Mucosa of rectum (tissue), 2 donors: Measurements from ENCODE around the gene MGST3.
"Not testable (repeated sequence)": the region's sequence is repeated elsewhere in the genome, so short reads cannot be mapped to it uniquely, and the experiment has no call there.

ENCODE experiments used
- H3K27ac ChIP-seq, 2 donors: one replicate each; pipeline ENCODE4 v1.7.0; 2013; ENCODE audit warnings: inconsistent platforms in 2 of 2, low read depth in 2 of 2, low read length in 2 of 2
- H3K27me3 ChIP-seq, 2 donors: one replicate each; pipeline ENCODE4 v1.7.0; 2013; ENCODE audit warnings: low read length in 2 of 2; ENCODE audit not compliant: control insufficient read depth in 2 of 2, insufficient read depth in 2 of 2
- H3K36me3 ChIP-seq, 2 donors: one replicate each; pipeline ENCODE4 v1.7.0; 2013; ENCODE audit warnings: low read length in 2 of 2; ENCODE audit not compliant: control insufficient read depth in 2 of 2, insufficient read depth in 2 of 2
- H3K4me1 ChIP-seq, 2 donors: one replicate each; pipeline ENCODE4 v1.7.0; 2013; ENCODE audit warnings: low read length in 2 of 2, mild to moderate bottlenecking in 1 of 2; ENCODE audit not compliant: control insufficient read depth in 2 of 2, insufficient read depth in 2 of 2
- H3K4me3 ChIP-seq, 2 donors: one replicate each; pipeline ENCODE4 v1.7.0; 2013; ENCODE audit warnings: low read length in 2 of 2
- H3K9ac ChIP-seq, 2 donors: one replicate each; pipeline ENCODE4 v1.7.0; 2013; ENCODE audit warnings: low read length in 2 of 2, low read depth in 1 of 2, mild to moderate bottlenecking in 1 of 2
- H3K9me3 ChIP-seq, 2 donors: one replicate each; pipeline ENCODE4 v1.7.0; 2013; ENCODE audit warnings: low read length in 2 of 2; ENCODE audit not compliant: control insufficient read depth in 2 of 2
- donor health status: healthy.
- donor health status: Normal muscosa, but diverticular disease.

Gene MGST3

GRCh38 chr1:165648919-165649572, 18.0 kb downstream of the MGST3 start:
- H3K36me3 ChIP-seq, result peaks cover 32 to 40% of the 10 kb centered on the region in 2 donors
- H3K9me3 ChIP-seq, result no peaks in the 10 kb centered on the region
- peaks cover 25 to 30% of the 10 kb centered on the region in 2 donors for H3K4me1 ChIP-seq
- H3K4me3 ChIP-seq, result no peak overlapping the region
- no peak overlapping the region for H3K27ac ChIP-seq
- H3K9ac ChIP-seq, result no peak overlapping the region
- H3K27me3 ChIP-seq, result no peaks in the 10 kb centered on the region

- no peaks in the 10 kb centered on the region for H3K9me3 ChIP-seq
- no peaks in the 10 kb centered on the region for H3K27me3 ChIP-seq
- peaks cover 19 to 20% of the 10 kb centered on the region in 2 donors for H3K4me1 ChIP-seq
- no peak overlapping the region for H3K4me3 ChIP-seq
- H3K9ac ChIP-seq, result no peak overlapping the region
- H3K27ac ChIP-seq, result no peak overlapping the region
- H3K36me3 ChIP-seq, result peaks cover 43 to 57% of the 10 kb centered on the region in 2 donors
Measured at GRCh38 chr1:165650981-165651625, 20.1 kb downstream of the MGST3 start.

- H3K36me3 ChIP-seq, result peaks cover 54 to 59% of the 10 kb centered on the region in 2 donors
- H3K9me3 ChIP-seq, H3K27ac ChIP-seq, H3K27me3 ChIP-seq, H3K4me1 ChIP-seq, H3K9ac ChIP-seq, H3K4me3 ChIP-seq: not testable (repeated sequence)
Measured at GRCh38 chr1:165658766-165659580, 27.9 kb downstream of the MGST3 start.

- Histone ChIP-seq H3K9me3 (no peaks in the 10 kb centered on the region), H3K27me3 (no peaks in the 10 kb centered on the region), H3K27ac (no peak overlapping the region), H3K4me3 (no peak overlapping the region), H3K36me3 (peaks cover 58 to 62% of the 10 kb centered on the region in 2 donors), H3K9ac (no peak overlapping the region), H3K4me1 (no peaks in the 10 kb centered on the region)
Measured at GRCh38 chr1:165659581-165659895, 28.5 kb downstream of the MGST3 start.

- H3K4me1 ChIP-seq, result no peaks in the 10 kb centered on the region
- peaks cover 56 to 57% of the 10 kb centered on the region in 2 donors for H3K36me3 ChIP-seq
- no peak overlapping the region for H3K27ac ChIP-seq
- H3K27me3 ChIP-seq, result no peaks in the 10 kb centered on the region
- no peak overlapping the region for H3K4me3 ChIP-seq
- no peaks in the 10 kb centered on the region for H3K9me3 ChIP-seq
- H3K9ac ChIP-seq, result no peak overlapping the region
Measured at GRCh38 chr1:165661703-165662102, 30.7 kb downstream of the MGST3 start.

GRCh38 chr1:165662186-165662585, 31.2 kb downstream of the MGST3 start:
- no peaks in the 10 kb centered on the region for H3K9me3 ChIP-seq
- no peak overlapping the region for H3K4me3 ChIP-seq
- H3K27me3 ChIP-seq, result no peaks in the 10 kb centered on the region
- peaks cover 59% of the 10 kb centered on the region in 2 donors for H3K36me3 ChIP-seq
- H3K4me1 ChIP-seq, result no peaks in the 10 kb centered on the region
- no peak overlapping the region for H3K27ac ChIP-seq
- H3K9ac ChIP-seq, result no peak overlapping the region

- Histone ChIP-seq H3K27ac (no peak overlapping the region), H3K27me3 (no peaks in the 10 kb centered on the region), H3K36me3 (peaks cover 65 to 70% of the 10 kb centered on the region in 2 donors), H3K9me3 (no peaks in the 10 kb centered on the region), H3K4me3 (no peak overlapping the region), H3K9ac (no peak overlapping the region), H3K4me1 (no peaks in the 10 kb centered on the region)
Measured at GRCh38 chr1:165666152-165666825, 35.3 kb downstream of the MGST3 start.

- Histone ChIP-seq H3K4me3 (no peak overlapping the region), H3K9ac (no peak overlapping the region), H3K27me3 (no peaks in the 10 kb centered on the region), H3K9me3 (no peaks in the 10 kb centered on the region), H3K27ac (no peak overlapping the region), H3K36me3 (peaks cover 55% of the 10 kb centered on the region in 2 donors), H3K4me1 (no peaks in the 10 kb centered on the region)
Measured at GRCh38 chr1:165668184-165668583, 37.1 kb downstream of the MGST3 start.

GRCh38 chr1:165671526-165671925, 40.5 kb downstream of the MGST3 start:
- no peaks in the 10 kb centered on the region for H3K9me3 ChIP-seq
- no peak overlapping the region for H3K9ac ChIP-seq
- H3K27ac ChIP-seq, result no peak overlapping the region
- no peak overlapping the region for H3K4me3 ChIP-seq
- no peaks in the 10 kb centered on the region for H3K27me3 ChIP-seq
- H3K36me3 ChIP-seq, result peaks cover 30 to 39% of the 10 kb centered on the region in 2 donors
- no peaks in the 10 kb centered on the region for H3K4me1 ChIP-seq

- Histone ChIP-seq H3K36me3 (peaks cover 20 to 27% of the 10 kb centered on the region in 2 donors), H3K4me3 (no peak overlapping the region)
Measured at GRCh38 chr1:165674599-165674998, 43.6 kb downstream of the MGST3 start.

More at GRCh38 chr1:165674599-165674998, 43.6 kb downstream of the MGST3 start:
- no peak overlapping the region for H3K27ac ChIP-seq
- H3K9ac ChIP-seq, result no peak overlapping the region
- H3K4me1 ChIP-seq, result no peaks in the 10 kb centered on the region
- no peaks in the 10 kb centered on the region for H3K9me3 ChIP-seq
- no peaks in the 10 kb centered on the region for H3K27me3 ChIP-seq
